Measurements from ENCODE around the gene ZFP62. TPM values are rescaled to one million over a fixed set of nuclear protein-coding genes. Genes with fewer than 3 reads are reported as not detected.

ZFP62 gene
- total RNA-seq, 2 experiments from 2014 or later, result 58.4 to 79.1 TPM

DNA sequence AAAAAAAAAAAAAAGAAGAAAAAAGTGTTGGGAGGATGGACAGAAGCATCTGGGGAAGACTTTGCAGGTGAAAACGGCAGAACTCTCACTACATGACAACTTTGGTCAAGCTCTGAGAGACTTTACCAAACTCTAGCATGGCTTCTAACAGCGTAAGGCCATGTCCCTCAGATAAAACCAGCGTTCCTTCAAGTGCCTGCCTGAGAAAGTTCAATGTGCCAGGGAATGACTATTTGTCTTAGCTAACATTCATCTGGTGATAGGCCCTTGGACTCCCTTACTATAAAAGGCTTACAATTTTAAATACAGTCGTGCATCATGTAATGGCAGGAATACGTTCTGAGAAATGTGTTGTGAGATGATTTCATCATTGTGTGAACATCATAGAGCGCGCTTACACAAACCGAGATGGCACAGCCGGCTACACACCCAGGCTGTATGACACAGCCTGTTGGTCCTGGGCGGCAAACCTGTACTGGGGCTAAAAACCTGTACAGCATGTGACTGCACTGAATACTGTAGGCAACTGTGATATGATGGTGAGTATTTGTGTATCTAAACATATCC, 14.9 kb upstream of the ZFP62 start:
- H4K20me1 ChIP-seq (ENCODE audit: insufficient read depth, low read length), result no peaks in the 10 kb centered on the region
- H3K36me3 ChIP-seq (ENCODE audit: insufficient read depth, low read length), result no peaks in the 10 kb centered on the region
- H3K9me3 ChIP-seq (ENCODE audit: low read length), result no peaks in the 10 kb centered on the region
- no peaks in the 10 kb centered on the region for H3K9me2 ChIP-seq (ENCODE audit: insufficient read depth, low read length)
- no peak overlapping the region for H3K27ac ChIP-seq (ENCODE audit: low read depth, low read length, poor library complexity, severe bottlenecking)
- intact Hi-C loops (cut with micrococcal nuclease; ENCODE audit: unreplicated experiment), result no loop called here
- no peak overlapping the region for H3K4me2 ChIP-seq (ENCODE audit: low read length)
- H3K4me1 ChIP-seq (ENCODE audit: insufficient read depth, low read length, poor library complexity, severe bottlenecking), result peaks cover 15% of the 10 kb centered on the region
- no peak overlapping the region for H3K4me3 ChIP-seq (ENCODE audit: low read depth, low read length, poor library complexity, severe bottlenecking)
- TF ChIP-seq EZH2phosphoT487 (IDR thresholded peaks at IDR 0.05; ENCODE audit: borderline replicate concordance, low read depth, low read length), result no peak
- TF ChIP-seq CTCF (conservative IDR thresholded peaks at IDR 0.05; ENCODE audit: low read length), result no peak
- POLR2A ChIA-PET, result no interaction called here
- CTCF ChIA-PET (ENCODE audit: unreplicated experiment), result no interaction called here
- BruUV-seq (replicated peaks), result no TSS peak
- H3K79me2 ChIP-seq (ENCODE audit: insufficient read depth, low read depth, low read length), result no peaks in the 10 kb centered on the region
- H2AFZ ChIP-seq (ENCODE audit: low read length), result no peak overlapping the region
- no peak for DNase-seq (ENCODE audit: low spot score)

DNA sequence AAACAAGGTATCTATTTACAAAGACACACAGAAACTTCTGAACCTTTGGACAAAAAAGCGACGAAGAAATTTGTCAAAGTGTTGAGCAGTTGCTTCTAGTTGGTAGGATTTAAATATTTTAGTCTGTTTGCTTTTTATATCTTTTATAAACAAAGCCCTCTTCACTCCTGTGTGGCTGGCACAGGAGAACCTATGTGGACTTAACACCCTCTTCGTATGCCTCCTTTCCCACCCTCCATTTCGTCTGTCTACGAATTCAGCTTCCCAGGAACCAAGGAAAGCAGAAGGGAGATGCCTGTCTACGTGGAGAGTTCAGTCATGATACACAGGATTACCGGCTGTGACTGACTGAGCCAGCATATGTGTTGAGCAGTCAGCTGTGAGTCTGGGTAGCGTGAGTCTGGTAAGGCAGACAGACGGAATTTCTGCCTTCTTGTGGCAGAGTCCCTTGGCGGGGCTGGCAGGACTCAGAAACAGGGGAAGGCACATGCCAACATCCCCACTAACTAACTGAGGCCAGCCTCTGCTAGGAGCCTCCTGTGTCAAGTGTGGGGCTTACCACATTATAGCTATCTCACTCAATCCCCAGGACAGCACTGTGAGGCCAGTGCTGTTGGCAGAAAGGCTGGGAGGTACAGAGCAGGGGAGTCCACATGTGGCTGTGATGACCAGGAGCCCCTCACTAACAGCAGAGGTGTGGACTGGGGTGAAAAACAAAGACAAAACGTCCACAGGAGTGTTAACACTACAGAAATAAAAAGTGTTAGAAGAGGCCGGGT, 13.9 kb upstream of the ZFP62 start:
- ChIA-PET POLR2A (no interaction called here), CTCF (ENCODE audit: unreplicated experiment) (no interaction called here)
- Histone ChIP-seq H2AFZ (ENCODE audit: low read length) (no peak overlapping the region), H3K4me1 (ENCODE audit: insufficient read depth, low read length, poor library complexity, severe bottlenecking) (peaks cover 15% of the 10 kb centered on the region), H4K20me1 (ENCODE audit: insufficient read depth, low read length) (no peaks in the 10 kb centered on the region), H3K27ac (ENCODE audit: low read depth, low read length, poor library complexity, severe bottlenecking) (no peak overlapping the region), H3K4me3 (ENCODE audit: low read depth, low read length, poor library complexity, severe bottlenecking) (no peak overlapping the region), H3K9me2 (ENCODE audit: insufficient read depth, low read length) (no peaks in the 10 kb centered on the region), H3K9me3 (ENCODE audit: low read length) (no peaks in the 10 kb centered on the region), H3K79me2 (ENCODE audit: insufficient read depth, low read depth, low read length) (no peaks in the 10 kb centered on the region), H3K36me3 (ENCODE audit: insufficient read depth, low read length) (no peaks in the 10 kb centered on the region), H3K4me2 (ENCODE audit: low read length) (no peak overlapping the region)
- TF ChIP-seq EZH2phosphoT487 (IDR thresholded peaks at IDR 0.05; ENCODE audit: borderline replicate concordance, low read depth, low read length), result no peak
- DNase-seq (ENCODE audit: low spot score), result no peak
- BruUV-seq (replicated peaks), result no TSS peak
- intact Hi-C loops (cut with micrococcal nuclease; ENCODE audit: unreplicated experiment), result no loop called here

GRCh38 chr5:180873615-180874520, 12.8 kb upstream of the ZFP62 start:
- Histone ChIP-seq H2AFZ (ENCODE audit: low read length) (peak overlapping the region; percentile 91), H3K9me2 (ENCODE audit: insufficient read depth, low read length) (no peaks in the 10 kb centered on the region), H3K36me3 (ENCODE audit: insufficient read depth, low read length) (no peaks in the 10 kb centered on the region), H3K27ac (ENCODE audit: low read depth, low read length, poor library complexity, severe bottlenecking) (no peak overlapping the region), H3K4me2 (ENCODE audit: low read length) (0 out of 2 replicates have a peak overlapping the region, but pooled peaks have one; percentile 20), H4K20me1 (ENCODE audit: insufficient read depth, low read length) (no peaks in the 10 kb centered on the region), H3K79me2 (ENCODE audit: insufficient read depth, low read depth, low read length) (no peaks in the 10 kb centered on the region), H3K4me1 (ENCODE audit: insufficient read depth, low read length, poor library complexity, severe bottlenecking) (peaks cover 16% of the 10 kb centered on the region), H3K4me3 (ENCODE audit: low read depth, low read length, poor library complexity, severe bottlenecking) (no peak overlapping the region), H3K9me3 (ENCODE audit: low read length) (no peaks in the 10 kb centered on the region)
- BruUV-seq (replicated peaks), result no TSS peak
- TF ChIP-seq CTCF (conservative IDR thresholded peaks at IDR 0.05; ENCODE audit: low read length) (no peak), EZH2phosphoT487 (IDR thresholded peaks at IDR 0.05; ENCODE audit: borderline replicate concordance, low read depth, low read length) (no peak)
- POLR2A ChIA-PET, result no interaction called here
- DNase-seq (ENCODE audit: low spot score), result peak; percentile 53
- intact Hi-C loops (cut with micrococcal nuclease; ENCODE audit: unreplicated experiment), result no loop called here
- CTCF ChIA-PET (ENCODE audit: unreplicated experiment), result interaction anchor here (0.8 kb wide), 1 partner anchor 199 kb away, joined by 3 read pairs; no protein-coding TSS in a partner anchor
